GM18868 (cell line): Measurements from ENCODE around the gene TEDC2.
A peak's percentile ranks its signal among the peaks of the same experiment; 100 is the strongest.

ENCODE experiments used
- ATAC-seq: cut with Tn5 transposase; IDR thresholded peaks from one replicate; pipeline ENCODE4 v1.9.1; 2021; ENCODE audit warnings: mild to moderate bottlenecking, moderate library complexity; ENCODE audit not compliant: unreplicated experiment

The TEDC2 gene

DNA sequence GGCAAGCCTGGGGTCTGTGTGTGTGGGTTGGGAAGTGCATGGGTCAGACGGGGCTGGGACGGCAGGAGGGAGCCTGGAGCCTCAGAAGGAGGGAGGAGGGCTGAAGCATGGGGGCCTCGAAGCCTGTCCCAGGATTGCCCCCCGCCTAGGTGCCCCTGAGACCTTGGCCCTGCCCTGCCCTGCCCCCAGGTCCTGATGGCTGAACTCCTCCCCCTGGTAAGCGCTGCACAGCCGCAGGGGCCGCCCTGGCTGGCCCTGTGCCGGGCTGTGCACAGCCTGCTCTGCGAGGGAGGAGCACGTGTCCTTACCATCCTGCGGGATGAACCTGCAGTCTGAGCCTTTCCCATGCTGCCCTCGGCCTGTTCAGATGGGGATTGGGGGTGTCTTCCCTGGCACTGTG is 4.4 kb downstream of the TEDC2 start:
- ATAC-seq: no peak

- no peak for ATAC-seq
Observed at GRCh38 chr16:2465653-2466415, 5.9 kb downstream of the TEDC2 start.

DNA sequence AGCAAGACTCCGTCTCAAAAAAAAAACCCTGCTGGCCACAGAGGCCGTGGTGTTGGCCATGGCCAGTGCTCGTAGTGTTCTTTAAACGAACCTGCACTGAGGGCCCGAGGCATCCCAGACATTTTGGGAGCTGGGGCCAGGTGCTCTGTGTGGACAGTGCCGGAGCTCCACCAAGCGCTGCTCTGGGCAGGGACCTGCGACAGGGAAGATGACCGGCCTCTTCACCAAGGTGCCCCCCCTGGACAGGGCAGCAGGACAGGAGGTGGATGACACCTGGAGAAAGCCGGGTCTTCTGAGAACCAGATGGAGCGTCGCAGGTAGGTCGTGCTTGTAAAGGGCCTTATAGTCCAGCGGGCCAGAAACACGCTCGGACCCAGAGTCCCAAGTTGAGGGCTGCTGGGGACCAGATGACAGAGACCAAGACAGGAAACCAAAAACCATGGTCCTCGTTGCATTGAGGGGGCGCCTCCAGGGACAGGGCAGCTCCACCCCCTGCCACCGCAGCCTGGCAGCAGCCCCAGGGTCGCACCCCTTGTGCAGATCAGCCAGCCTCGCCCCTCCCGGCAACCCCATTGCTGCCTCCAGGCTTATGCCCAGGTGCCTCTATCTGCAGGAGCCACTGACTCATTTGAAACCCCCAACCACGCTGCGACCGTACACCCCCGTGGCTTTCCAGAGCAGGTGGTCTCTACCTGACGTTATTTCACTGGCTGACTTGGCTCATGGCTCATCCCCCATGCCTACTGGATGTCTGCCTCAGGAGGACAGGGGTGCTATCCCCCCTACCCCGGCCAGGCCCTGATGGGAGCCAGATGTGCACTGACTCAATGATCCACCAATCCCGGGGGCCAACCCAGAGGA is 7.0 kb downstream of the TEDC2 start:
- ATAC-seq: no peak

DNA sequence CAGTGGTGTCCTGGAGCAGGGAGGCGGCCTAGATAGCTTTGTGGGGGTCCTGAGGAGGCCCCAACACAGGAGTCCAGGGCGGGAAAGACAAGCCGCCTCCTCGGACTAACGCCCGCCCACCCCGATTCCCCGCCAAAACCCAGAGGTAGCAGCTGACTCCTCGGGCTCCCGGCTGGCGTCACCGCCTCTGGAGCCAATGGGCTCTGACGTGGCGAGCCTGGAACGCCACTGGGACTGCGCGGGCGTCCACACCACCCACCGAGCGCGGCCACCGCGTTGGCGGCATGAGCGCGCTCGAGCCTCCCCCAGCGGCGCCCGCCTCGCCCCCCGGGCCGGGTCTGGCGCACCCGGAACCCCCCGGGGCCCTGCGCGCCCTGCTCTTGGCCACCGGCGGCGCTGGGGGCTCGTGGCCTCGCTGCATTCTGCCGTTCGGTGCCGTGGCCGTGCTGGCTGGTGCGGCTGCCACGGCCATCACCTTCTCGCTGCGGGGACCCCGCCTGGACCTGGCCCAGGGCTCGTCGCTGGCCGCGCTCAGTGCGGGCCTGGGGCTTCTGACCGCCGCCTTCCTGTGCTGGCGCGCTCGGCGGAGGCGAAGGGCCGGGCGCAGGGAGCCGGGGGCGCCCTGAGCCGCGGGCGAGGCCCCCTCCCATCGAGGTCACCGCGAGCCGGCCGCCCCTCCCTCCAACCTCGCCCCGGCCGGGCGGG is 7.8 kb downstream of the TEDC2 start:
- ATAC-seq: no peak

GRCh38 chr16:2468233-2468724 is 8.4 kb downstream of the TEDC2 start:
- no peak for ATAC-seq

DNA sequence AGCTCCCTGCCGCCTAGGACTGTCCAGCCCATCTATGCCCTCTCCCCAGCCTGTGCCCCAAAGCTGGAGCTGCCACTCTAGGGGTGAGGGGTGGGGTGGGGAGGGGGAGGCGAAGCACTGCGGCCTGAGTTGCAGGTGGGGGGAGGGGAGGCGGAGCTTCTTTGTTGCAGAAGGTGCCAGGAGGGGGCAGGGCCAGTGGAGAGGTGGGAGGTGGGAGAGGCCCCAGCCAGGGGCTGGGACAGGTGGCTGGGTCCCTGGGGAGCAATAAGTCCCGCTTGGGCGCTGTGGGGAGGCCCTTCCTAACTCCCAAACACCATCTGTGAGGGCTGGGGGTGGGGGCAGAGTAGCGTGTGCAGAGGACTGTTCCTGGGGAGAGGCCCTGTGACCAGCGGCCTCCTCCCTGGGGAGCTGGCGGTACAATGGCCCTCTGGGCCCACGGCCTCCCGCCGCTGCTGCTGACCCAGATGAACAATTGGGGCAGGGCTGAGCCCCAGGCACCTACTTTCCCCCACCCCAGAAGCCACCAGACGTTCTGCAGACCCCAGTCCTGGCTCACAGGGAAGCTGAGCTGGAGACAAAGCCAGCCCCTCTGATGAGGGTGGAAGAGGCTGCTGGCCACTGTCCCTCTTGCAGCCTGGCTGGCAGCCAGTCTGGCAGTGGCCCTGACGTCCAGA is 9.0 kb downstream of the TEDC2 start:
- ATAC-seq: no peak

DNA sequence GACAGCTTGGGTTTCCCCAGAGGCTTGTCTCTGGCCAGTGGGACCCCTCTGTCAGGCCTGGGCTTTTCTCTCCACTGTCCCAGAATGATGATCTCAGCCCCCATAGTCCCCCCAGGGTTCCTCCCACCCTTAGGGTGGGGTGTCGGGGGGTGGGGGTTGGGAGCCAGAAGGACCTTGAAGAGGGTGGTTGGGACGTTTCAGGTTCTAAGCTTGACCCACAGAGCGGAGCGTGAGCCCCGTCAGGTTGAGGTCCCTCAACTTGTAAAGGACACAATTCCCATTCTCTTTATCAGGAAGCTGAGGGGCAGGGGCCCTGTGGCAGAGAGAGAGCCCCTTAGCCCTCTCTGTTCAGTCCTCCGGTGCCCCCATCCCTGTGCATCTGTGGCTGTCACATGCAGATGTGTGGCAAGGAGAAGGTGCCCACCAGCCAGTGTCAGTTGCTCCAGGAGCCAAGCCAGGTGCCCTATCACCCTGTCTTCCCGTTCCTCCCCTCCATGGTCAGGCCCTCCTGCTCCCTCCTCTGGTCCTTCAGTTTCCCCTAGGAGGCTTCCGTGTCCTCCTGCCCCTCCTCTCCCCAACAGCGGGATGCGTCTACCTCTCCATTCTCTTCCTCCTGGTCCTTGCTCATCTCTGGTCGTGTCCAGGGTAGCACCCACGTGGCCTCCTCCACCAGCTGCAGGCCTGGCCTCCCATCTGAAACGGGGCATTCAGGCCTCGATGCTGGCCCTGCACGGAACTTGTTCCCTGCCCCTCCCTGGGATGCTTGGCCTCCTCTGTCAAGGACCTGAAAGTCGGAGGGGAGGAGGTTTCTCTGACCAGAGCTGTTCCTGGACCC is 9.7 kb downstream of the TEDC2 start:
- no peak for ATAC-seq

DNA sequence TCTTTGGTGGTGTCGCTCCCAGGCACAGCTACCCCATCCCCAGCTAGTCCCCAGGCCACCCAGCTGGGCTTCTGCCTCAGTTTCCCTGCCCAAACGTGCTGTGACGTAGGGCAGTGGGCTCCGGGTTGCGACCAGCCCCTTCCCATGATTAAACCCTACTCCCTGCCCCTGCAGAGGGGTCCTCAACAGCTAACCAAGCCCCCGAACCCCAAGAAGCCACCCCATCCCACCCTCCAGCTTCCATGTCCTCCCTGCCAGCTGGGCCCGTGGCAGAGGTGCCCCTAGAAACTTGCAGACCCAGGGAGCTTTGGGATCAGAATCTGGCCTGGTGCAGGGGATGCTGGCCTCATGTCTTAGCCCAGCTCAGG is 10.3 kb downstream of the TEDC2 start:
- ATAC-seq: no peak

DNA sequence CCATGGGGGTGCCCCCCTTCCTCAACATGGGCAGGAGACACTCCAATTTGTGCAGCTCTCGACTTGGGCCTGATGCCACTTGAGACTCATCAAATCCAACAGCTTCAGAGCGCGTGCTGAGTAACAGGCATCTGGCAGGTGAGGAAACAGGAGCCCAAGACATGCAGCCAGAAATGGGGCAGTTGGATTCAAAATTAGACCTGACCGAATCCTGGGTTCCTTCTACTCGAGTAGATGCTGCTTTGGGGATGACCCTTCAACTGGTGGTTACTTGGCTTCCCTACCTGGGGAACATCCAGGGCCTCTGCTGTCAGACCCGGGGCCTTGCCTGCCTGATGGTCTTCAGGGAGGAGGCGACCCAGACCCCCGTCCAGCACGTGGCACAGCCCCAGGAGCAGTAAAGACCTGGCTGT is 10.7 kb downstream of the TEDC2 start:
- ATAC-seq: no peak

DNA sequence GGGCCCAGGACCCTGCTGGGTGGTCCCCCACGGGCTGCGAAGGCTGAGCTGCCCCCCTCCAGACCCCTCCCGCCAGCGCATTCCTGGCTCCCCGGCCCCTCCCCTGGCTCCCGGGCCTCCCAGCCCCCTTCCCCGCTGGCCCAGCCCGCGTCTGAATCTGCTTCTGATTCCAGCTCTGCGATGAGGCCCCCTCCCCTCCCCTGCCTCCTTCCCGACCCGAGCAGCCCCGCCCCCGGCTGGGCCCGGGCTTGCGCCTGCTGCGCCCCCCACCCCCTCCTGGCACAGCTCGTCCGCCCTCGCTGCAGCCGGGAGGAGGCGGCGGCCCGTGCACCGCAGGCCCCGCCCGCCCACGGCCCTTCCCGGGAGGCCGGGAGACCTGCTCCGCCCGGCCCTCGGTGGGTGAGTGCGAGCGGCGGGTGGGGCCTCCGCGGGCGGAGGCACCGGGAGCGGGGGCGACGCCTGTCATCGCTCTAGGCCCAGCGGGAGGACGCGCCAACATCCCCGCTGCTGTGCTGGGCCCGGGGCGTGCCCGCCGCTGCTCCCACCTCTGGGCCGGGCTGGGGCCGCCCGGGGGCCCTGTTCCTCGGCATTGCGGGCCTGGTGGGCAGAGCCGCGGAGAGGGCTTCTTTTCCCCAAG is 11.2 kb downstream of the TEDC2 start, which contains the start of gene NTN3:
TSS of gene NTN3 (plus strand) at position 282 of the 637 bp plus-strand sequence. CDS start 405 bp downstream, outside the sequence.
- ATAC-seq: no peak

DNA sequence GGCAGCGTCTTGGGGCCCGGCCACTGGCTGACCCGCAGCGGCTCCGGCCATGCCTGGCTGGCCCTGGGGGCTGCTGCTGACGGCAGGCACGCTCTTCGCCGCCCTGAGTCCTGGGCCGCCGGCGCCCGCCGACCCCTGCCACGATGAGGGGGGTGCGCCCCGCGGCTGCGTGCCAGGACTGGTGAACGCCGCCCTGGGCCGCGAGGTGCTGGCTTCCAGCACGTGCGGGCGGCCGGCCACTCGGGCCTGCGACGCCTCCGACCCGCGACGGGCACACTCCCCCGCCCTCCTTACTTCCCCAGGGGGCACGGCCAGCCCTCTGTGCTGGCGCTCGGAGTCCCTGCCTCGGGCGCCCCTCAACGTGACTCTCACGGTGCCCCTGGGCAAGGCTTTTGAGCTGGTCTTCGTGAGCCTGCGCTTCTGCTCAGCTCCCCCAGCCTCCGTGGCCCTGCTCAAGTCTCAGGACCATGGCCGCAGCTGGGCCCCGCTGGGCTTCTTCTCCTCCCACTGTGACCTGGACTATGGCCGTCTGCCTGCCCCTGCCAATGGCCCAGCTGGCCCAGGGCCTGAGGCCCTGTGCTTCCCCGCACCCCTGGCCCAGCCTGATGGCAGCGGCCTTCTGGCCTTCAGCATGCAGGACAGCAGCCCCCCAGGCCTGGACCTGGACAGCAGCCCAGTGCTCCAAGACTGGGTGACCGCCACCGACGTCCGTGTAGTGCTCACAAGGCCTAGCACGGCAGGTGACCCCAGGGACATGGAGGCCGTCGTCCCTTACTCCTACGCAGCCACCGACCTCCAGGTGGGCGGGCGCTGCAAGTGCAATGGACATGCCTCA is 12.0 kb downstream of the TEDC2 start:
- ATAC-seq: no peak

DNA sequence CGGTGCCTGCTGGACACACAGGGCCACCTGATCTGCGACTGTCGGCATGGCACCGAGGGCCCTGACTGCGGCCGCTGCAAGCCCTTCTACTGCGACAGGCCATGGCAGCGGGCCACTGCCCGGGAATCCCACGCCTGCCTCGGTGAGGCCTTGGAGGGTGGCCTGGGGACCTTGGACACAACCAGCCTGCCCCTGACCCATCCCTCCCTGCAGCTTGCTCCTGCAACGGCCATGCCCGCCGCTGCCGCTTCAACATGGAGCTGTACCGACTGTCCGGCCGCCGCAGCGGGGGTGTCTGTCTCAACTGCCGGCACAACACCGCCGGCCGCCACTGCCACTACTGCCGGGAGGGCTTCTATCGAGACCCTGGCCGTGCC is 12.6 kb downstream of the TEDC2 start:
- no peak for ATAC-seq

GRCh38 chr16:2472885-2473445 is 13.1 kb downstream of the TEDC2 start:
- ATAC-seq: no peak

- no peak for ATAC-seq
Observed at GRCh38 chr16:2473446-2473926, 13.6 kb downstream of the TEDC2 start.

GRCh38 chr16:2473999-2474876 is 14.3 kb downstream of the TEDC2 start:
- ATAC-seq: peak; percentile 7

GRCh38 chr16:2474877-2475412 is 15.0 kb downstream of the TEDC2 start, which contains the start of gene TBC1D24:
Gene TBC1D24 (plus strand): TSS chr16:2475127. CDS start chr16:2496149, 21,022 bp downstream.
- ATAC-seq: peak; percentile 57
